ENCODE data around the gene PPM1J.

DNA sequence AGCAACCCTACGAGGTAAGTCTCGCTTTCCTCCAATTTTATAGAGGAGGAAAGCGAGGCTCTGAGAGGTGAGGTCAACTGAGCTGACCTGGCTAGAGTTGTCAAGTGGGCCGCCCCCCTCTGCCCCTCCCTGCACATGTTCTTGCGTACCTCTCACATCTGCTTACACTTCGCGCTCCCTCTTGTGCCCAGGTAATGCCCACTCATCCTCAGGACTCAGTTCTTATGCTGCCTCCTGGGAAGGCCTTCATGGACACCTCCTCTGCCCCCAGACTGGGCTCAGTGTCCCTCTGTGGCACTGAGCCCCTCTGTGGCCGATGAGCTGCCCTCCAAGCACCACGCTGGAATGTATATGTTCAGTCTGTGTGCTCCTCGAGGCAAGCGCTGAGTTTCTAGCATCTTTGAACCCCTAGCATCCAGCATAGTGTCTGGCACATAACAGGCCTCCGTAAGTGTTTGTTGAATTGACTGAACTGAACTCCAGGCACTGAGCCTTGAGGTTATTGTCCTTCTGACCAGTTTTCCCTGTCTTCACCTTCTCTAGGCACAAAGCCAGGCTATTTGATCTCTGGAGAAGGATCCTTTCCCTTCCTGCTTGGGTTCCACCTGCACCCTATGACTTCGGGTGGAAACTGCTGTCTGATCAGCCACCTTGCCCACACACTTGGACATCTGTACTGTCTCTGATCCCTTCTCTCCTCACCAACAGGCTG, 27.2 kb downstream of the PPM1J start:
- TF ChIP-seq CTCF (IDR thresholded peaks at IDR 0.05 in 8 of 11, conservative IDR thresholded peaks at IDR 0.05 in 3 of 11), result no peak
- no peak for TF ChIP-seq POLR2A (IDR thresholded peaks at IDR 0.05)

Measured in spleen (tissue), 7 donors.